Hematopoietic multipotent progenitor cell treated with erythropoietin and hydrocortisone succinate and interleukin-3 and kit ligand, for 4 days (in vitro differentiated cells): ENCODE measurements around the gene PODXL.
"Not testable (repeated sequence)": the region's sequence is repeated elsewhere in the genome, so short reads cannot be mapped to it uniquely, and the experiment has no call there.

Experiments
- DNase-seq: peaks from one replicate; pipeline ENCODE4 v3.0.0-alpha.2; 2015

PODXL gene

GRCh38 chr7:131536361-131536849 is 20.0 kb downstream of the PODXL start:
- no peak for DNase-seq

DNA sequence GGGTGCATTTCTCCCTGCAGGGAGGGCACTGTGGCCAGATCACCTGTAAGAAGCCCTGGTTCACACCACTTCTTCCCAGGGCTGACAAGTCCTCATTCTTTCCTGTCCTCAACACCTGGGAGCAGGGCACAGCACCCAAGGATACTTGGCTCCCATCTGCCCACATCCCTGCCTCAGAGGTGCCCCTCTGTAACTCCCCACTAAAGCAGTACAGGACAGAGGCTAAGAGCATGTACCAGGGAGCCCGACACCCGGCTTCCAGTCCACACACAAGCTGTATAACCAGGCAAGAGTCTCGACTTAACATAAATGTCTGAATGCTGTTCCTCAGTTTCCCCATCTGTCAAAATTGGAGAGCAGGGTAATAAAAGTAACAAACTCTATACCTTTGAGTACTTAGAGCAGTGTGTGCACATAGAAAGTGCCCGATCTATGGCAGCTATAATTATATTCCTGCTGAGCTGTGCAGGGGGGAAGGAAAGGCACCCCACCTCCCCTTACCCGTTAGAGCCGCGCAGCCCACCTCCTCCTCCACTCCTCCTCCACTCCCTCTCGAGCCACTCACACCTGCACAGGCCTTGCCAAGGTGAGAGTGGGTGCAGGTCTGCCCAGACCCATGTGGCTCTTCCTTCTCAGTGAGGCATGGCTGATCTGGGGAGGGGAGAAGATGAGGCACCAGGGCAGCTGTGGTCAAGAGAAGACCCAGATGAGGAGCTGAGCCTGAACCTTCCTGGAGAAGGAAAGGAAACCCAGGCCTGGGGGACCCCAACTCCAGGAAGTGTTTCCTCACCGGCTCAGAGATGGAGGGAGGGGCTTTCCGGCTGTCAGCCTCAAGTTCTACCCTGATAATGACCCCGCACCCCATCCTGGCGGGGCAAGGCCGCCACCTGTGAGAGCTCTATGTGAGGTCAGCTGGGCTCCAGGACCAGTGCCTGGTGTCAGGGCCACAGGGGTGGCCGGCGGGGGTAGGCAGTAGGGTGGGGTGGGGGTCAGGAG is 22.6 kb downstream of the PODXL start:
- no peak for DNase-seq

- DNase-seq: no peak
Observed at GRCh38 chr7:131533151-131533559, 23.3 kb downstream of the PODXL start.

GRCh38 chr7:131532570-131533091 is 23.8 kb downstream of the PODXL start:
- DNase-seq: no peak

- DNase-seq: no peak
Observed at GRCh38 chr7:131530137-131530536, 26.3 kb downstream of the PODXL start.

- no peak for DNase-seq
Observed at GRCh38 chr7:131529617-131530016, 26.8 kb downstream of the PODXL start.

DNA sequence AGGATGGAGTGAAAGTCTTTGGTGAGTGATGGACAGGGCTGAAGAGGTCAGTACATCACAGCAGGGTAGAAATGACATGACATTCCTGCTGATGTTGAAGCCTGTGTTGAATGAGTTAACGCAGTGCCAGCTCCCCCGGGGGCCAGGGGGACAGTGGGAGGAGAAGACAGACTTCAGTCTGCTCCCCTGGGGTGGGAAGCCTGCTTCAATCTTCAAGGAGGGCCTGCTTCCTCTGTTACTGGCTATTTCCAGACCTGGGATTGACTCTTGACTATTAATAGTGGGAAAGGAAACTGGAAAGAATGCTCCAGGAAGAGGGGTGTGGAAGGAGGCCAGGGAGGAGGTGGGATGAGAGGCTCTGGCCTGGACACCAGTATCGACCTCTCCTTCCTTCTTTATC is 27.2 kb downstream of the PODXL start:
- no peak for DNase-seq

DNA sequence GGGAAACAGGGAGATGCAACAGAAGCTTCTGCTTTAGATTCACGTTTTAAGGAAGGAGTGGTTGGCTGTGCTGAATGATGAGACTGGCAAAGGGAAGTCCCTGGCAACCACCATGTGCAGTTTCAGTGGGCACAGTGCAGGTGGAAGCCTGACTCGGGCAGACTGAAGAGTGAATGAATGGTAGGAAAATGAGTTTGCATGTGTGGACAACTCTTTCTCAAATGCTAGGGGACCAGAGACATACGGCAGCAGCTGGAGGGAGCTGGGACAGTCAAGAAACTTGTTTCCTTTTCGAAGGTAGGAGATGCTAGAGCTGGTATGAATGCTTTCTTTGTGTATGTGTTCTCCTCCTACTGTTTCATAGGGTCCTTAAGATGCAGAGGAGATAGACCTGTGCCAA is 29.0 kb downstream of the PODXL start:
- peak; percentile 26 for DNase-seq

- no peak for DNase-seq
Observed at GRCh38 chr7:131525820-131526219, 30.6 kb downstream of the PODXL start.

GRCh38 chr7:131524703-131525102 is 31.7 kb downstream of the PODXL start:
- DNase-seq: no peak

DNA sequence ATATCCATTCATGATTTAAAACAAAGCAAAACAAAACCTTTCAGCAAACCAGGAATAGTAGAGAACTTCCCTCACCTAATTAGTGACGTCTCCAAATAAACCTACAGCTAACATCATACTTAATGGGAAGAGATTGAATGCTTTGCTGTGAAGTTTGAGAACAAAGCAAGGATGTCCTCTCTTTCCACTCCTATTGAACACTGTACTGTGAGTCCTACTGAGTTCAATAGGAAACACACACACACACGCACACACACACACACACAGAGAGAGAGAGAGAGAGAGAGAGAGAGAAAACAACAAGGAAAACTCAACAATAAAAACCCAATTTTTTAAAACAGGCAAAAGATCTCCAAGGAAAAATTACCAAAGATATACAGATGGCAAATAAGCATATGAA is 32.3 kb downstream of the PODXL start:
- DNase-seq: no peak

GRCh38 chr7:131522325-131522930 is 34.0 kb downstream of the PODXL start:
- no peak for DNase-seq

DNA sequence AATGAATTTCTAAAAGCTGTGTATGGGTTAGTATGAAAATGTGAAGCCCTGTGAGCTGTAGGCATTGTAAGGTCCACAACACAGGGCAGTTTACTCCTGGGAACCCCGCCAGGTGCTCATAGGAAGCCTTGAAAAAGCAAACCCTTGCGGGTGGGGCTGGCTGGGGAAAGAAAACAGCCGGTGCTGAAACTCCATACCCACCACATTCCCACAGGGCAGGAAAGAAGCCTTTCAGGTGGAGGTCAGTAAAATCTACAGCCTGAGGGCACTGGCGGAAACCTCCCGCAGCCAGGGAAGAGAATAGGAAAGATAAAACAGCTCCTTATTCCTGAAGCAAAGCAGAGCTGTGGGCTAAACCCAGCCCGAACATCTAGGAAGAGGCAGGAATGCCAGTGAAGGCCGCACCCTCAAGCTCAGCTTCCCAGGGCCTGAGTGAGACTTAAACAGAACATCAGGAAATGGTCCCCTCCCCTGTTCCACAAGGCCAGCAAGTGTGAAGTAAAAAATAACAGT is 34.7 kb downstream of the PODXL start:
- DNase-seq: no peak

GRCh38 chr7:131518626-131519025 is 37.8 kb downstream of the PODXL start:
- no peak for DNase-seq

DNA sequence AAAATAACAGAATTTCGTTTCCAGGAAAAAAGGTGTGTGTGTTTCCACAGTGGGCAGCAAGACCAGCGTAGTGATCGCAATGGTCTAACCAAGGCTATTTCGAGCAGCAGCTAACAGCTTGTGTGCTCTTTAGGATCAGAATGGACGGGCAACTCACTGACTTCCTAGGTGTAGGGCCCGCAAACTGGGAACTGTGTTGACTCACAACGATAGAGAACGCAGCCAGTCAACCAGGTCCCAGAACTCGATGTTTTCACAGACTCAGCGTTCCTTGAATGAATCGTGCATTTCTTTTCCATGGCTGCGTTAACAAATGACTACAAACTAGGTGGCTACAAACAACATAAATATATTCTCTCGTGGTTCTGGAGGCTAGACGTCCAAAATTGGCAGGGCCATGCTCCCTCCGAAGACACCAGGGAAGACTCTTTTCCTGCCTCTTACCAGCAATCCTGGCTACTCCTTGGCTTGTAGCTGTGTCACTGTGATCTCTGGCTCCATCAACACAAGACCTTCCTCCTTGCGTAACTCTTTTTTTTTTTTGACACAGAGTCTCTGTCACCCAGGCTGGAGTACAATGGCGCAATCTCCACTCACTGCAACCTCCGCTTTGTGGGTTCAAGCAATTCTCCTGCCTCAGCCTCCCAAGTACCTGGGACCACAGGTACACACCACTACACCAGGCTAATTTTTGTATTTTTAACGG is 39.1 kb downstream of the PODXL start:
- no peak for DNase-seq

DNA sequence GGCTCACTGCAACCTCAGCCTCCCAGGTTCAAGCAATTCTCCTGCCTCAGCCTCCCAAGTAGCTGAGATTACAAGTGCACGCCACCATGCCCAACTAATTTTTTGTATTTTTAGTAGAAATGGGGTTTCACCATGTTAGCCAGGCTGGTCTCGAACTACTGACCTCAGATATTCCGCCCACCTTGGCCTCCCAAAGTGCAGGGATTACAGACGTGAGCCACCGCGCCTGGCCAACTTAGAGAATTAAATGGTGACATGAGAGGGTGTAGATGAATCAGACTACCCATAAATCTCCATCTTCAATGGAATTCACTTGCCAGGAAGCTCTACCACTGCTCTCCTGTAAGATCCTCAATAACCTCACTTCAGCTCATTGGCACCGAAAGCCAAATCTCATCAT is 41.0 kb downstream of the PODXL start:
- DNase-seq: not testable (repeated sequence)

GRCh38 chr7:131513245-131514061 is 43.0 kb downstream of the PODXL start:
- DNase-seq: peak; percentile 91

- DNase-seq: no peak
Observed at GRCh38 chr7:131511774-131512535, 44.5 kb downstream of the PODXL start.

DNA sequence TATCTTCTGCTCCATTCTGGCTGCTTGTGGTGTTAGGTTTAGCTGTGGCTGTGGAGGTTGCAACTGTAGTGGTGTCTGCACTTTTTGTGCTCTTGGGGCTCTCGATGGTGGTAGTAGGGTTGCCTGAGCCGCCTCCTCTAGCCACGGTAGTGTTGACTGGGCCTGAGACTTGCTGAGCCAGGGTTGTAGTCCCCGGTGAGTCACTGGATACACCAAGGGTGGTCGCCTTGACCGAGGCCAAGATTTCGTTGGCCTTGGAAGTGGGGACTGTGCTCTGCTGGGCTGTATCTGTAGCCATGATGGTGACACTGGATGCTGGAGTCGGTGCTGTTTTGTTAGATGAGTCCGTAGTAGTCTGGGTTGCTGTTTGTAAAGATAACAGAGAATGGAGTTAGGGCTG is 45.4 kb downstream of the PODXL start:
- DNase-seq: no peak

DNA sequence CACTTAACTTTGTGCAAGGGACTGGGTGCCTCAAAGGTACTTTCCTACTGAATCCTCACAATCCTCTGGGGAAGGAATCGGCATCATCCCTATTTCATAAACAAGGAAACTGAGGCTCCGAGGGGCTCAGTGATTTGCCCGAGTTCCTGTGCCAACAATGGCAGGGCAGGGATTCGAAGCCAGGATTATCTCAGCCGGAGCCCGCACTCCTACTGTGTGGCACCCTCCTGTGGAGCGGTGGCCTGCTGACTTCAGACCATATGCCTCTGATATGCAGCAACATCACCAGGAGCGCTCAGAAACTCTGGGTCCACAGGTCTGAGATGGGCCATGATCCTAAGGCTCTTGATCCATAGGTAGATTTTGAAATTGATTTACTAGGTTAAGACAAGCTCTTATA is 46.6 kb downstream of the PODXL start:
- DNase-seq: no peak
